NCI-H2029 treated with DMSO at 0.1 percent for 48 hours (cell line): ENCODE measurements around the gene SP140.
"Not testable (repeated sequence)": the region's sequence is repeated elsewhere in the genome, so short reads cannot be mapped to it uniquely, and the experiment has no call there.

ENCODE experiments used
- DNase-seq: peaks from one replicate; lab custom pipeline; 2025; lab: John Stamatoyannopoulos, UW

The SP140 gene

GRCh38 chr2:230226051-230226551, 565 bp downstream of the SP140 start:
- no peak for DNase-seq

DNA sequence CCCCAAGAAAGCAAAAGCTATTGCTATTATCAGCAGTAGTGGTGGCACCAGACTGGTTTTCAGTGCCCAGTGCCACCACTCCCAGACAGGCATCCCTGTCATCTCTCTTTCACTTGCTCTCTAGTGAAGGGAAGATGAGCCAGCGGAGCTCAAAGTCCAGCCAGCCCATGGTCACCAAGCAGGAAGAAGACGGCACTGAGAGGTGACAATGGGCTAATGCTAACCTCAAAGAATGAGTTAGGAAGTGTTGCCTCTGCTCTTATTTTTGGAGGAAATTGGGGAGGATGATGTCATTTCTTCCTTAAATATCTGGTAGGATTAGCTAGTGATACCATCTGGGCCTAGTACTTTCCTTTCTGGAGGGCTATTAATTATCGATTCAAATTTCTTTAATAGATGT, 1.7 kb downstream of the SP140 start:
- DNase-seq: no peak

DNA sequence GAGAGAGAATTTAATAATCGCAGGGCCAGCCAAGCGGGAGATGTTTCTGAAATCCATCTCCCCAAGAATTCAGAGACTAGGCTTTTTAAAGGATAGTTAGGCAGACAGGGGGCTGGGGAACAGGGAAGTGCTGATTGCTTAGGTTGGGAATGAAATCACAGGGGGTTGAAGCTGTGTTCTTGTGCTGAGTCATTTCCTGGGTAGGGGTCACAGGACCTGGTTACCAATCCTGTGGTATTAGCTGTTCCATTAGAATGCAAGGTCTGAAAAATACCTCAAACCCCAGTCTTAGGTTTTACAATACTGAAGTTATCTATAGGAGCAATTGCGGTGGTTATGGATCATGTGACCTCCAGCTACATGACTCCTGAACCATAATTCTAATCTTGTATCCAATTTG, 4.6 kb downstream of the SP140 start:
- no peak for DNase-seq

DNA sequence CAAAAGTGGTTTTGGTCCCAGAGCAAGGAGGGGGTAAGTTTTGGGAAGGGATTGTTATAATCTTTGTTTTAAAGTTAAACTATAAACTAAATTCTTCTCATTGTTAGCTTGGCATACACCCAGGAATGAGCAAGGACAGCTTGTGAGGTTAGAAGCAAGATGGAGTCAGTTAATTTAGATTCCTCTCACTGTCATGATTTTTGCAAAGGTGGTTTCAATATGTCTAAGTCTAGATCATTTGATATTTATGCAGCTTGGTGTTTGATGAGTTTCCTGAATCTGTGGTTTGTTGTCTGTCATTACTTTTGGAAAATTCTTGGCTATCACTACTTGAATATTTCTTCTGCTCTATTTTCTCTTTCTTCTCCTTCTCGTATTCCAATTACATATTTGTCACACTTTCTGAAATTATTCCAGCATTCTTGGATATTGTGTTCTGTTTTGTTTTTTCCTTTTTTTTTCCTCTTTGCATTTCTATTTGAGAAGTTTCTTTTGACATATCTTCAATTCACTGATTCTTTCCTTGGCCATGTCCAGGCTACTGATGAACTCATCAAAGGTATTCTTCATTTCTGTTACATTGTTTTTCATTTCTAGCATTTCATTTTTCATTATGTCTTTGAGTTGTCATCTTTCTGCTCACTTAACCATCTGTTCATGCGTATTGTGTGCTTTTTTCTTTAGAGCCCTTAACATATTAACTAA, 5.1 kb downstream of the SP140 start:
- no peak for DNase-seq

DNA sequence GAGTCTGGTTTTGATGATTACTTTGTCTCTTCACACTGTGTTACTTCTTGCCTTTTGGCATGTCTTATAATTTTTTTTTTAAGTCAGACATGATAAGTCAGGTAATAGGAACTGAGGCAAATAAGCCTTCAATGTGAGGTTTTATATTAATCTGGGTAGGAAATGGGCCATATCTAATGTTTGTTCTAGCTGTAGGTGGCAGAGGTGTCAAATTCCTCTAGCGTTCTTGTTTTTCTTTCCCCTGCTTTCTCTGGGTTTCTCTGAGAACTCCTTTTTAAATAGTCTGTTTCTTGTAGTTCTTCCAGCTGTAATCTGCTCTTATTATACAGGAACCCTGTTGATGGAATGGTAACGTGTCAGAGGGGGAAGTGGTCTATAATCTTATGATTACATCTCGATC, 5.7 kb downstream of the SP140 start:
- DNase-seq: no peak

DNA sequence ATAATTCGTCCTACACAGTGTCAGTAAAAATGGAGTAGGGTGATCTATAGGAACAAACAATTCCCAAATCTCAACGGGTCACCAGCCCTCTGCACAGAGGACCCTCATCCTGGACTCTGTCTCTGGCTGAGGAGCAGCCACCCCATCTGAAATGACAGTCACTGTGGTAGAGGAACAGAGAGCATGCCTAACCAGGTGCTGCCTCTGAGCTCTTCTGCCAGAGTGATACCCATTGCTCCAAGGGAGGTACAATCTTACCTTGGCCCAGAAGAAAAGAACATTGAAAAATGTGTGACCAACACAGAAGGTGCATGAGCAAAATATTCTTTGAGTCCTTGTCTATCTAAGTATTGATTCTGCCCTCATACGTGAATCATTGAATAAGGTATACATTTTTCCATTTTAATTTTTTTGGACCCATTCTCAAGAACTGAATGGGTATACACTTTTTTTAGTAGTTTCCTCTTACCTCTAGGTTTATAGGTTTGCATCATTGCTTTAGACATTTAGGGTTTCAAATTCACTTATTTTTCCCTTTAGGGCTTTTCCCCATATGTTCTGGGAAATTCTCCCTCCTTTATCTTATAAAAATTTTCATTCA, 8.7 kb downstream of the SP140 start:
- no peak for DNase-seq

DNA sequence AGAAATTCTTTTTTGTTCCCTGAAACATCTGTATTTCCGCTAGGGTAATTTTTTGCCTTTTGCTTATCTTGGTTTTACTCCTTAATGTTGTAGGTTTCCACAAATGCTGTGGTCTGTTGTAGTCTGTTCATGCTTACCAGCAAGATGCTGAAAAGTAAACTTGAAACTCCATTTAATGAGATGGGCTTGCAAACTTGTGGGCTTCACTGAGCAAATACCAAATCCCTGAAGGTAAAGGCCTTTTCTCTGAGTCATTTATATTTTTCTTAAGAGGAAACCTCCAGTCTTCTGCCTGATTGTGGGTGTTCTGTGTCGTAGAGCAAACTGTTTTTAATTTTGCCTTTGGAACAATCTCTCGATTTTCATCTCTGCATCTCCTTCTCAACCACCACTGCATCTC, 9.3 kb downstream of the SP140 start:
- no peak for DNase-seq

DNA sequence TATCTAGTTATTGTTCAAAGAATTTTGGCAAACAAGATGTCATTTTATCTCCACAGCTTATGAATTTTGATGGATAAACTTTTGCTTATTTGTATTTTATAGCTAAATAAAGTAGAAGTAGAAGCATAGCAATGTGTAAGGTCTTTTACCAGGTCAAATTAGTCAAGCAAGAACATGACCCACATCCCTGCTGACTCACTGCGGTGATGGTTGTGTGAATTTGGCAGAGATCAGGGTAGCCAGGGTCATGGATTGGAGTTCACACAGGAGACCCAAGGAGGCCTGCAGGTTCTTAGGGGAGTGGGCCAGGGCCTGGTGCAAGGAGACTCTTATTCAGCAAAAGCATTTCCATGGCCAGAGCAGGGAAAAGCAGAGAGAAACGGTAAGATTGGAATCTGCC, 18.7 kb downstream of the SP140 start:
- DNase-seq: no peak

DNA sequence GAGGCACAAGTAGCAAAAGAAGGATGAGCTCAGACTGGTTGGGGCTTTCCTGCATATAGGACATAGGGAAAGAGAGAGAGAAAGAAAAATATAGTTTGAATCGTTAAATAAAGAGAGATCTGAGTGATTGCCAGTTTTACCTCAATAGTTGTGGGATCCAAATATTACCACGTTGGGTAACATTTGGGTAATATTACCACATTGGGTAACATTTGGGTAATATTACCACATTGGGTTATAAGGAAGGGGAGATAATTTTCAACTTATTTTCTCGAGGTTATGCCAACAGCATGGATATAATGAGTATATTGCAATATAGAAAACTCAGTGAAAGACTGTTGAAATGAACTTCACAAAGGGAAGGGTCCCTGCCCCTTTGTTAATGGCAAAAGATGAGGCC, 20.7 kb downstream of the SP140 start:
- DNase-seq: no peak

DNA sequence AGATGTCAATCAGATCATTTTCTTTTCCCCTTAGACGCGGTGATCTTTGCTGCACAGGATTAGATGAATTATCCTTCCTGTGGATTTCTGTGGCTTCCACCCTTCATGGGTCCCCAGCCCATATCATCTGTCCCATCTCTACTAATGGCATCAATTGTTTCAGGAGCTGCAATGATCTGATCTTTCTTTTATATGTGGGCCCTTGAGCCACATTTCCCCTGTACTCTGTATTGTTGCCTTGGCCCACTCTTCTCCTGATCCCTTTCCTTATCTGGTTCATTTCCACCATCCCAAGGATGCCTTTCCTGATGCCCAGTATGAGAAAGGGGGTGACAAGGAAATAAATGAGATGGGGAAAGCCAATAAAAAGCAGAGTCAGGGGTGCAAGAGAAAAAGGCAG, 24.7 kb downstream of the SP140 start:
- DNase-seq: no peak

DNA sequence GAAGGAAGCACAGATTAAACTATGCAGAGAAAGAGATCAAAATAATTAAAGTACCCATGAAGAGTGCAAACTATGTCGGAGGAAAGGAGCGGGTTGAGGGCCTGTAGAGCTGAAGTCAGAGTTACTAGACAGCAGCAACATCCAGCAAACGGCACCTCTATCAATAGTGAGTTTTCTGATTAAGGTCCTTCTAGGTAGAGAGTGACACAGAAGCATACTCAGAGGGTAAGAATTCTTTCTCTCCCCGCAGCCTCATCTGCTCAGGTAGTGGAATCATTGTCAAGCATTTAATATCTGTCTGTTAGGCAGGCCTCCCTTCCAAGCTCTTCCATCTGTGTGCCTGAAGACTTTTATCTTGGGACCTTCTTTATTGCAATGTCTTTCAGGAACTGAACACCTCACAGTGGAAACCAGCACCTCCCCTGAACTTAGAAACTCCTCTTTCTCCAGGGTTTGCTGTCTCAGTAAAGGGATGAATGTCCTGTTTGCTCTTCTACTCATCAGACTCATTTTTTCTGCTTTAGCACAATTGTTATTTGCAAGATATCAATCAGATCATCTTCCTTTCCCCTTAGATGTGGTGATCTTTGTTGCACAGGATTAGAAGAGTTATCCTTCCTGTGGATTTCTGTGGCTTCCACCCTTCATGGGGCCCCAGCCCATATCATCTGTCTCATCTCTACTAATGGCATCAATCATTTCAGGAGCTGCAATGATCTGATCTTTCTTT, 28.8 kb downstream of the SP140 start:
- DNase-seq: no peak

- DNase-seq: no peak
Observed at GRCh38 chr2:230256733-230257332, 31.3 kb downstream of the SP140 start.

GRCh38 chr2:230258483-230258882, 32.9 kb downstream of the SP140 start:
- no peak for DNase-seq

DNA sequence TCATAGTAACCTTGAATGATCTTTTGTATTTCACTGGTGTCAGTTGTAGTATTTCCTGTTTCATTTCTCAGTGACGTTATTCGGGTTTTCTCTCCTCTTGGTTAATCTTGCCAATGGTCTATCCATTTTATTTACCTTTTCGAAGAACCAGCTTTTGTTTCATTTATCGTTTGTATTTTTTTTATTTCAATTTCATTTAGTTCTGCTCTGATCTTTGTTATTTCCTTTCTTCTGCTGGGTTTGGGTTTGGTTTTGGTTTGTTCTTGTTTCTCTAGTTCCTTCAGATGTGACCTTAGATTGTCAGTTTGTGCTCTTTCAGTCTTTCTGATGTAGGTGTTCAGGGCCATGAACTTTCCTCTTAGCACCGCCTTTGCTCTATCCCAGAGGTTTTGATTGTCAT, 36.7 kb downstream of the SP140 start:
- no peak for DNase-seq

- not testable (repeated sequence) for DNase-seq
Observed at GRCh38 chr2:230264945-230265344, 39.4 kb downstream of the SP140 start.

DNA sequence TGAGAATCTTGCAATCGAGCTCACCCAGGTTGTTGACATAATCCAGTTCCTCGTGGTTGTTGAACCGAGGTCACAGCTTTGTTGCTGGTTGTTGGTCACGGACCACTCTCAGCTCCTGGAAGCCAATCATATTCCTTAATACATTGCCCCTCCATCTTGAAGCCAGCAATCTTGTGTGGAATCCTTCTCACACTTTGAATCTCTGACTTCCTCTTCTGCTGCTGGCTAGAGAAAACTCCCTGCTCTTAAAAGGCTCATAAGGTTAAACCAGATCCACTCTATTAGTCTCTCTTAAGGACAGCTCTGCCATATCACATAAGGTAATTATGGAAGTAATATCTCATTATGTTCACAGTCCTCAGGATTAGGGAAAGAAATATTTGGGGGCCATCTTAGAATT, 41.1 kb downstream of the SP140 start:
- DNase-seq: no peak

GRCh38 chr2:230267059-230267458, 41.5 kb downstream of the SP140 start:
- no peak for DNase-seq

DNA sequence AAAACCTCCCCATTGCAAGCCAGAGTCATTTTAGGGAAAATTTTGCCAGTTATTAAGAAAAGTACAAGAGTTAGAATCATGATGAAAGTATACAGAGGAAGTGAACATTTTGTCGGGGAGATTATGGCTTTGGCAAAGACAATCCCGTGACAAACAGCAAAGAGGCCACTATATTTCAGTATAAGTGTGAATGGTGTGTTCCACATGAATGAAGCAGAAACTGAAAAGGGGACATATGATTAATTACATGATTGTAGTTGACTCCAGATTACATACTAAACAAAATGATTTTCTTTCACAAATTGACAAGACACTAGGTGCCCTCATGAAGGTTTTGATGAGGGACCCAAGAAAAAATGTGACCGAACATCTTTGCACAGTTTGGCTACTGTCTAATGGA, 42.0 kb downstream of the SP140 start:
- no peak for DNase-seq

GRCh38 chr2:230268606-230269243, 43.2 kb downstream of the SP140 start:
- no peak for DNase-seq

- no peak for DNase-seq
Observed at GRCh38 chr2:230269715-230270114, 44.2 kb downstream of the SP140 start.

- DNase-seq: no peak
Observed at GRCh38 chr2:230282936-230283335, 57.4 kb downstream of the SP140 start.

DNA sequence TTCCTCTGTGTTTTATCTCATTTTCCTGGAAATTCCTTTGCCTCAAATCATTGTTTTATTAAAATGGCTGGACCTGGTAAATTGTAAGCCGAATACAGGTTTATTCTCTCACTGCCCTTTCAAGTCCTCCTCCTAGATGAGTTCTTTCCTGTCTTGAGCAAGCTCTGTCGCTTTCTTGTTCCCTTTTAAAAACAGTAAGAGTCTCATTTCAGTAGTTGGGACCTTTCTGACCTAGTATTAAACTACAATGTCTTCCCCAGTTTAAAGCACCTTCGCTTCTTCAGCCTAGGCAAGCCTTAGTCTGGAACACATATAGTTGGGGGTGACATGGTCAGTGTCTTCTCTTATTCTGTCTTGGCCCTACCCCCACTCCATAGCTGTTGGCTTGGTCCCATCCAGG, 60.5 kb downstream of the SP140 start:
- no peak for DNase-seq
